Measurements from ENCODE around the gene SLC24A4.
"Not testable (repeated sequence)": the region's sequence is repeated elsewhere in the genome, so short reads cannot be mapped to it uniquely, and the experiment has no call there.

The SLC24A4 gene

GRCh38 chr14:92398888-92399636 is 76.1 kb downstream of the SLC24A4 start:
- in situ Hi-C loops (cut with MboI; ENCODE audit: low sequenced_read_pairs) = no loop called here

DNA sequence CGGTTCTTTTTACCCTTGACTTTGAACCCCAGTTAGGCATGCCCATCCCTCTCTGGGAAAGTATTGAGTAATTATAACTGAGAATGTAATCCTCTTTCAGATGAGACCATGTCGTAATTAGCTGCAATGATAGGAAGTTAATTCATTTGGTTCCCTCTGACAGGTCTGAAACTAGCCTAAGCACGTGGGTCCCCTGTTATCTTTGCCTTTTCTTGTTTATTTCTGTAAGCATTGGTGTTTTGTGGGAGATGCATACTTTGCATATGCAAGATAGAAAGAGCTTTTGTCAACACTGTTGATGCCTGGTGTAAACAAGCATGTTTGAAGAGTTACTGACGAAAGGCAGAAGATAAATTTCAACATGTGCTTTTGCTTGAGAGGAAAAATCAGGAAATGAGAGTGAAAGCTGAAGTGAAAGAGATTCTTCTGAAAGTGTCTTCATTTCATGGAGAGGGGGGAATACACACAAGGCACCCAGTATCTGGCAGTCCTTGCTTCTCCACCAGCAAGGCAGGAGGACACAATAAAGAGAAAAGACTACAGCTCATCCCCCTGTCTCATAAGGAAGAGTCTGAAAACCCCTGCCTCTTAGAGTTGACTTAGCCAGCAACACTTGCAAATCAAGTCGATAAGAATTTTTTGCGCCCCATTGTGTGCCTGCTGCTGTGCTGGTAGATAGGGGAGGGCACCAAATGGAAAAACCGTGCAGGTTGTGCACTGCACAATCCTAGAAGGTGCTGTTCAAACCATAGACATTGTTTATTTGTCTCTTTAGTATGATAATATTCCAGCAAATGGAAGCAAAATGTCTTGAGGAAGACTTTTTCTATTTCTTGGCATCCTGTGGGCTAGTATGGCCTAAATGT is 77.8 kb downstream of the SLC24A4 start:
- in situ Hi-C loops (cut with MboI; ENCODE audit: low sequenced_read_pairs) = no loop called here

DNA sequence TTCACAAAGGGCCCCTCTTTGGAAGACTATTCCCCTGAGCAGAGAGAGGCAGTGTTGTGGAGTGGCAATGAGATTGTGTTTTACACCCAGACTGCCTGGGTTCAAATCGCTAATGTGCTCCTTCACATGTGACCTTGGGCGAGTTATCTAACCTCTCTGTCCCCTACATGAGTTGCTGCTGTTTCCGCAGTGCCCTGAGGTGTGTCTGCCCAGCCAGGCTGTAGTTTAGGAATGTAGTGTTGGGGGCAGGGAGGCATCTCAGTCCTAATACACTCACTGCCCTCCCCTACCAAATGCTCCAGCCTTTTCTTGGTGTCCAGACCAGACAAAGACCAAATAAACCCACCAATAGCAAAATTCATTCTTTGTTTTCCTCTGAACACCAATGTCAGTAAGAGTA is 78.6 kb downstream of the SLC24A4 start:
- in situ Hi-C loops (cut with MboI; ENCODE audit: low sequenced_read_pairs) = no loop called here

DNA sequence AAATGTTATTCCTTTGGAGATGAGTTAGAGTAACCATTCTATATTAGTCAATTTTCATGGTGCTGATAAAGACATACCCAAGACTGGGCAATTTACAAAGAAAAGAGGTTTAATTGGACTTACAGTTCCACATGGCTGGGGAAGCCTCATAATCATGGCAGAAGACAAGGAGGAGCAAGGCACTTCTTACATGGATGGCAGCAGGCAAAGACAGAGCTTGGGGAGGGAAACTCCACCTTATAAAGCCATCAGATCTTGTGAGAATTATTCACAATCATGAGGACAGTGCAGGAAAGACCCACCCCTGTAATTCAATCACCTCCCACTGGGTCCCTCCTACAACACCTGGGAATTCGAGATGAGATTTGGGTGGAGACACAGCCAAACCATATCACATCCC is 79.5 kb downstream of the SLC24A4 start:
- in situ Hi-C loops (cut with MboI; ENCODE audit: low sequenced_read_pairs) = not testable (repeated sequence)

GRCh38 chr14:92404018-92404417 is 81.1 kb downstream of the SLC24A4 start:
- in situ Hi-C loops (cut with MboI; ENCODE audit: low sequenced_read_pairs) = no loop called here

DNA sequence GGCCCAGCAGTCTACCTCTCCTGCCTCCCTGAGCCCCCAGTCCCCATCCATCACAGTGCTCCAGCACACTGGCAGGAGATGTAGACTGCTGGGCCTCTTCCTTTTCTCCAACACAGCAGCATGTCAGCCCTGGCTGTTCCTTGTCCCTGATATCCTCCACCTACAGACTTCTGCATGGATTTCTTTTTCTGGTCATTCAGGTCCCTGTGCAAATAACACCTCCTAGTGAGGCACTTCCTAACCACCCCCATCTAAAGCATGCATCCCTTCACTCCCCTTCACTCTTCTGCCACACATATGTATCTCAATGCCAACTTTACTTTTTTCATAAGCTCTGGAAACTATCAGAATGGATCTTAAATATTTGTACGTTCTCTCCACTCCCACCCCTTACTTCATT is 81.5 kb downstream of the SLC24A4 start:
- in situ Hi-C loops (cut with MboI; ENCODE audit: low sequenced_read_pairs) = no loop called here

GRCh38 chr14:92404938-92405337 is 82.0 kb downstream of the SLC24A4 start:
- in situ Hi-C loops (cut with MboI; ENCODE audit: low sequenced_read_pairs) = no loop called here

DNA sequence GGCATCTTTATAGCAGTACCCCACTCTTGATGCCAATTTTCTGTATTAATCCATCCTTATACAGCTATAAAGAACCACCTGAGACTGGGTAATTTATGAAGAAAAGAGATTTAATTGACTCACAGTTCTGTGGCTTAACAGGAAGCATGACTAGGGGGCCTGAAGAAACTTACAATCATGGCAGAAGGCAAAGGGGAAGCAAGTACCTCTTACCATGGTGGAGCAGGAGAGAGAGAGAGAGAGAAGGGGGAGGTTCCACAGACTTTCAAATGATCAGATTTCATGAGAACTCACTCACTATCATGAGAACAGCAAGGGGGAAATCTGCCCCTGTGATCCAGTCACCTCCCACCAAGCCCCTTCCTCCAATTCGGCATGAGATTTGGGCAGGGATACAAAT is 84.4 kb downstream of the SLC24A4 start:
- in situ Hi-C loops (cut with MboI; ENCODE audit: low sequenced_read_pairs) = no loop called here

GRCh38 chr14:92409043-92409442 is 86.1 kb downstream of the SLC24A4 start:
- in situ Hi-C loops (cut with MboI; ENCODE audit: low sequenced_read_pairs) = no loop called here

GRCh38 chr14:92411135-92411534 is 88.2 kb downstream of the SLC24A4 start:
- in situ Hi-C loops (cut with MboI; ENCODE audit: low sequenced_read_pairs) = no loop called here

DNA sequence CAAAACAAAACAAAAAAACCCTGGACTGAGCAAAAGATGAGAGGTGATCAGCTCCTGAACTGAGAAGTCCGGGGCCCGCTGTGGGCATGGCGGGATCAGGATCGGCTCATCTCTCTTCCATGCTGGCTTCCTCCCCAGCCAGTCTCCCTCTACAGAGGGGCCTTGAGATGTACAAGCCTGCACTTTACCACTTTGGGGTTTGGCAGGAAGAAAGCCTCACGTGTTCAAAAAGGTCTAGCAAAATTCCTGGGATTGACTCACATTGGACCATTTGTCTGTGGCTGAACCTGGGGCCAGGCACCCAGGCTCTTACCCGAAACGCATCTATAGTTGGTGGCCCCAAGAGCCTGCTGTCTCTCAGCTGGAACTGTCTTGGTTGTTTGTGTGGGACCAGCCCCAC is 89.0 kb downstream of the SLC24A4 start:
- in situ Hi-C loops (cut with MboI; ENCODE audit: low sequenced_read_pairs) = no loop called here

GRCh38 chr14:92412912-92413311 is 89.9 kb downstream of the SLC24A4 start:
- in situ Hi-C loops (cut with MboI; ENCODE audit: low sequenced_read_pairs) = no loop called here

DNA sequence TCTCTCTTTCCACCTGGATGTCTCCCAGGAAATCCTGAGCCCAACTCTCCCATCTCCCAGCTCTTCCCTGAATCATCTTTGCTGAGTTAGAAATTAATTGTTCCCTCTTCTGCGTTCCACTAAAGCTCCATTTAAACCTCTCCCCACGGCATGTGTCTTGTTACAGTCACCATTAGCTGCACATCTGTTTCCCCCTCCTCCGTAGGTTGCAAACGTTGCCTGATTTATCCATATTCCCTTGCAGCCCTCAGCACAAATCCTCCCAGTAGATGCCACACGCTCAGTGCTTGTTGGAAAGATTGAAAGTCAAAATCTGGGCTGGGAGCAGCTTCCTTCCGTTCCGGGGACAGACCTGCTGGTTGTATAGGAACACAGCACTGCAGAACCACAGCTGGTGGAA is 90.4 kb downstream of the SLC24A4 start:
- in situ Hi-C loops (cut with MboI; ENCODE audit: low sequenced_read_pairs) = no loop called here

- in situ Hi-C loops (cut with MboI; ENCODE audit: low sequenced_read_pairs) = no loop called here
Observed at GRCh38 chr14:92414690-92415445, 91.9 kb downstream of the SLC24A4 start.

DNA sequence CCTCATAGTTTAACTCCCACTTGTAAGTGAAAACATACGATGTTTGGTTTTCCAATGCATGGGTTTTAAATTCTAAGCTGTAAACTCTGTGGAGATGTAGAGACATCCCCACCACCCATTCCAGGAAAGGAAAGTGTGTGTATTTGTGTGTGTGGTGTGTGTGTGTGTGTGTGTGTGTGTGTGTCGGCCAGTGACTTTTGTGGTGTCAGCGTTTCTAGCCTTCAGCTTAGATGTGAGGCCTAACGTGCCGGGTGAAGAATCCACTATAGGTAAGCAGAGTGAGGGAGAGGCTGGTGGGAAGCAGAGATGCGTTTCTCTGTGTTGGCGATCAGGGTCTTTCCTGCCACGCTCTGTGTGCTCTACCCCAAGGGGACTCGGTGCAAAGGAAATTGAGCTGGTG is 93.0 kb downstream of the SLC24A4 start:
- in situ Hi-C loops (cut with MboI; ENCODE audit: low sequenced_read_pairs) = no loop called here

DNA sequence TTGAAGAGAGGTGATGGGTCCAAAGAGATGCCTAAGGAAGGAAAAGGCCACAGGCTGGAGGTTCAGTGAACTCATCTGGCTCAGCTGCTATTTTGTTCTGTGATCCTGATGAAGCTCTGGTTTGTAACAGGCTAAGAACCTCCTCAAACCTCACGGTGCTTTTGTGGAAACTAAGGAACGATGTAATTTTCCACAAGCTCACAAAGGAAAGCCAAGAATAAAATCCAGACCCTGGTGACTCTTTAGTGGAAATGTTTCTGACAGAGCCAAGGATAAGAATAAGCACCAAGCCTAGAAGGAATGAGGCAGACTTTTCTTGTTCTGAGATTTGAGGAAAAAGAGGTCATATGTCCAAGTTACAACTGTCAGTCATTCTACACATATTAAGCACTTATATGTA is 93.6 kb downstream of the SLC24A4 start:
- in situ Hi-C loops (cut with MboI; ENCODE audit: low sequenced_read_pairs) = no loop called here

DNA sequence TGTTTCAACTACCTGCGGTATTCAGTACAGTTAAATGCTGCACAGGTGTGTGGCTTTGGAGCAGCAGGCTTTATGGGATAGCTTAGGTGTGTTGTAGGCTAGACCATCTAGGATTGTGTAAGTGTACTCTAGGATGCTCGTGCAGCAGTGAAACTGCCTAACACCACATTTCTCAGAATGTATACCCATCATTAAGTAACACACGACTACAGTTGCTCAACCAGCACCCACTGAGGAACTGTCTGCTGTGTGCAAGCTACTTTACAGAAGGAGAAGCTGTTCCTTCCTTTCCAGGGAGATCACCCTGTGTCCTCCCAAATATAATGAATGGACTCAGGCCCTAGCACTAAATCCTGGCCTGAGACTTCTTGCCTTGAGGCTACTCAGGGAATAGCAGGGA is 94.8 kb downstream of the SLC24A4 start:
- in situ Hi-C loops (cut with MboI; ENCODE audit: low sequenced_read_pairs) = no loop called here

DNA sequence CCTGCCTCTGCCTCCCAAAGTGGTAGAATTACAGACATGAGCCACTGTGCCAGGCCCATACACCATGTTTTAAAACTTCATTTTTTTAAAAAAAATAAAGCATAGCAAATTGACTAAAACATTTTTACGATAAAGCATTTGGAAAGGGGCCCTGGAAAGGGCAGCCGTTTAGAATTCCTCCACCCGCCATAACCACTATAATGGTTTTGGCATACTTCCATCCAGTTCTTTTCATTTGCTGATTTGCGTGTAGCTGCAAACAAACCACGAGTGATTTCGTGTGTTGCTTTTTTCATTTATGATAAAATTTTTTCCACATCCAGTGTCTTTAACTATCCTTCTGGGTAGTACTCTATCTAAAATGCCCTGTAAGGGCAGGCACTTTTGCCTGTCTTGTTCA is 98.8 kb downstream of the SLC24A4 start:
- in situ Hi-C loops (cut with MboI; ENCODE audit: low sequenced_read_pairs) = no loop called here

DNA sequence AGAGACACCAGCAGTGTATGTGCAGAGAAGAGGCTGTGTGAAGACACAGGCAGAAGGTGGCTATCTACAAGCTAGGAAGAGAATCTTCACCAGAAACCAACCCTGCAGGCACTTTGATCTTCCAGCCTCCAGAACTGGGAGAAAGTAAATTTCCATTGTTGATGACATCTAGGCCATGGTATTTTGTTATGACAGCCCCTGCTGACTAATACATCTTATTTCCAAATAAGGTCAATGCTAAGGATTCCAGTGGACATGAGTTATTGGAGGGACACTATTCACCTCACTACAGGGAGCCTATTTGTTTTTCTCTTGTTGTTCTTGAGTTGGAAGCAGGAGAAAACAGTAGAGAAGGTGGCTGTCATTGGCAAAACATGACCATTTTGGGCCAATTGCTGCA is 102.1 kb downstream of the SLC24A4 start:
- in situ Hi-C loops (cut with MboI; ENCODE audit: low sequenced_read_pairs) = no loop called here

DNA sequence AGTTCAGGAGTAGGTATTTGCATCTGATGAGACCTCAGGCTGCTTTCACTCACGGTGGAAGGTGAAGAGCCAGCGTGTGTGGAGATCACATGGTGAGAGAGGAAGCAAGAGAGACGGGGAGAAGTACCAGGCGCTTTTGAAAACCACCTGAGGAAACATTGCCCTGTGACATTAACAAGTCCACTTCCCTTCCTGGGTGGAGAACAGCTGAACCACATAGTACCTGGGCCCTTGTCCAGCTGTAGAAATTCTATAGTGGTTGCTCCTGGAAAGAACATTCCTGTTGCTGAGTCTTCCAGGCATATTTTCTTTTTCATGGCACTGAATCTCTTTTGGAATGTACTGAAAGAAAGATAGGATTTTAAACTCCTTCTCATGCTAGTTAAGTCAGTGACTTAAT is 103.3 kb downstream of the SLC24A4 start:
- in situ Hi-C loops (cut with MboI; ENCODE audit: low sequenced_read_pairs) = no loop called here

DNA sequence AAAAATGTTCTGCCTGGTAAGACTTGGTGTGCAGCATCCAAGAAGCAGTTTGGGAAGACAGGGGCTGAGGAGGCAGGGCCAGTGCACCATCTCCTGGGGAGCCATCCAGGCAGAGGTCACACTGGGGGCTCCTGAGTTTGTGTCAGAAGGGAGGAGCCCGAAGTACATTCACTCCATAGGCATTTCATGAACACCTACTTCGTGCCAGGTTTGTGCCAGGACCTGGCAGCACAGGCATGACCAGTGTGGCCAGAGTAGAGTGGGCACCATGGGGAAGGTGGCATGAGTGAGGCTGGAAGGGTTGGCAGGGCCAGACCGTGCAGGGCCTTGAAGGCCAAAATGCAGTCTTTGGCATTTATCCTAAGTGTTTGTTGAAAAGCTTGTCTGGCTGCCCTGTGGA is 104.1 kb downstream of the SLC24A4 start:
- in situ Hi-C loops (cut with MboI; ENCODE audit: low sequenced_read_pairs) = no loop called here

DNA sequence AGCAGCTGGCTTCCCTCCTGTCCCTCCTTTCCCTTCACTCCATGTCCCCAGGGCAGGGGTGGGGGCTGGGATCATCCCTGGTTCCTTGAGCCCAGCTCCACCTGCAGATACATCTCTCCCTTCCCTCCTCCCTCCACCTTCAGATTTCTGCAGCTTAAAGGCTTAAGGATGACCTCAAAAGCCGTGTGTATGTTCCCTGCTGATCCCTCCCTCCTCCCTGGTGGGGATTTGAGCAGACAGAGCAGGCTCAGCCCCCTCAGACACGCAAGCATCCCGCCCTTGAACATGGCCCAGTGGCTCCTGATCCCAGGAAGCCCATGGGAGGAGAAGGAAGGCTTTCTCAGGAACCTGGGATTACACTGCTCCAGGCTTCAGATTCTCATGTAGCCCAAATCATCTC is 107.7 kb downstream of the SLC24A4 start:
- in situ Hi-C loops (cut with MboI; ENCODE audit: low sequenced_read_pairs) = no loop called here

All from HL-60/S4 treated with retinoic acid at 250 ng/mL for 4 days and 3 days (cell line).